K562 (cell line): ENCODE measurements around the gene SELENOO. TPM values are rescaled to one million over a fixed set of nuclear protein-coding genes. Genes with fewer than 3 reads are reported as not detected.

ENCODE experiments used
- ATAC-seq: fragments of 200-7000 bp; cut with Tn5 transposase; 3 replicates; pipeline ENCODE4 v1.9.1; 2020; ENCODE audit warnings: moderate library complexity
- BruUV-seq: library from RNA; stranded (reverse); fragments of 400-500 nt; replicated peaks from 2 replicates; lab custom pipeline; 2021; lab: Mats Ljungman, UMichigan
- CTCF ChIA-PET: fragments of 300-600 bp; formaldehyde crosslinking; extraction: SDS; loops from one replicate; lab custom pipeline; 2021; ENCODE audit warnings: low intra/inter-chr PET ratio; lab: Yijun Ruan, JAX
- POLR2A ChIA-PET: fragments of 300-600, 350-650 bp; sonication (Branson Sonifier 250); formaldehyde crosslinking; extraction: SDS; loops from one replicate; lab custom pipeline; 2021; ENCODE audit warnings: antibody characterized with exemption, inconsistent platforms; lab: Yijun Ruan, JAX
- DNase-seq, 4 experiments: peaks; one replicate each; pipeline versions ENCODE4 v3.0.0 to v3.0.0-alpha.2; 2011 to 2018; ENCODE audit warnings: low spot score in 3 of 4, mixed read lengths in 3 of 4; ENCODE audit errors: extremely low read depth in 1 of 4
- FAIRE-seq: peaks from 2 replicates; lab custom pipeline; 2011; peaks lifted over from hg19 to GRCh38; lab: Jason Lieb, UNC
- H2AFZ ChIP-seq: 2 replicates; pipeline ENCODE4 v1.6.0; 2011; ENCODE audit warnings: low read depth, low read length, control low read depth, inconsistent platforms
- H3K27ac ChIP-seq: fragments of 200-600 bp; 3 replicates; pipeline ENCODE4 v1.8.0; 2011; ENCODE audit warnings: low read depth, mild to moderate bottlenecking, control low read depth, inconsistent platforms, low read length, moderate library complexity, mixed read lengths; ENCODE audit errors: extremely low read depth
- H3K27me3 ChIP-seq, 2 experiments: fragments of 300-600 bp in 1 of 2; 2 replicates in 1 of 2; 3 replicates in 1 of 2; pipeline versions ENCODE4 v1.6.0 to v1.8.0; 2011; ENCODE audit warnings: inconsistent platforms in 2 of 2, low read length in 2 of 2, mild to moderate bottlenecking in 1 of 2, mixed read lengths in 1 of 2, moderate library complexity in 1 of 2; ENCODE audit not compliant: control insufficient read depth in 2 of 2, insufficient read depth in 2 of 2
- H3K36me3 ChIP-seq: fragments of 300-600 bp; 3 replicates; pipeline ENCODE4 v1.8.0; 2011; ENCODE audit warnings: mild to moderate bottlenecking, low read length, inconsistent platforms; ENCODE audit not compliant: control insufficient read depth, insufficient read depth
- H3K4me1 ChIP-seq, 2 experiments: fragments of 200-600 bp in 1 of 2; replicated peaks in 1 of 2; 2 replicates in 1 of 2; 3 replicates in 1 of 2; pipeline versions ENCODE4 v1.5.1 to v1.8.0; 2011; ENCODE audit warnings: inconsistent platforms in 2 of 2, low read length in 2 of 2, mild to moderate bottlenecking in 1 of 2, mixed read lengths in 1 of 2, moderate library complexity in 1 of 2; ENCODE audit not compliant: control insufficient read depth in 2 of 2, insufficient read depth in 2 of 2
- H3K4me2 ChIP-seq: 2 replicates; pipeline ENCODE4 v1.6.1; 2011; ENCODE audit warnings: low read length, control low read depth, inconsistent platforms, mixed read lengths; ENCODE audit not compliant: insufficient read depth
- H3K4me3 ChIP-seq: fragments of 200-600 bp; sonication (generic), shearing (Covaris generic); 2 replicates; pipeline ENCODE4 v1.5.1; 2016; ENCODE audit warnings: control low read depth, inconsistent platforms
- H3K79me2 ChIP-seq: fragments of 200-600 bp; 3 replicates; pipeline ENCODE4 v1.8.0; 2011; ENCODE audit warnings: low read length, inconsistent platforms; ENCODE audit not compliant: control insufficient read depth, insufficient read depth
- H3K9ac ChIP-seq, 2 experiments: 2 replicates each; pipeline versions ENCODE4 v1.6.0 to v1.6.1; 2011; ENCODE audit warnings: low read depth in 2 of 2, low read length in 2 of 2, control low read depth in 1 of 2, inconsistent platforms in 1 of 2, mild to moderate bottlenecking in 1 of 2, mixed read lengths in 1 of 2; ENCODE audit not compliant: insufficient read depth in 1 of 2
- H3K9me1 ChIP-seq: one replicate; pipeline ENCODE4 v1.6.0; 2011; ENCODE audit warnings: inconsistent platforms, mild to moderate bottlenecking, low read length, moderate library complexity; ENCODE audit not compliant: control insufficient read depth, insufficient read depth
- H3K9me3 ChIP-seq: replicated peaks from 2 replicates; pipeline ENCODE4 v1.5.1; 2011; ENCODE audit warnings: low read depth, low read length, inconsistent platforms; ENCODE audit not compliant: control insufficient read depth, insufficient read depth
- H4K20me1 ChIP-seq: replicated peaks from 2 replicates; pipeline ENCODE4 v1.6.1; 2011; ENCODE audit warnings: low read length, inconsistent platforms, mixed read lengths; ENCODE audit not compliant: control insufficient read depth, insufficient read depth
- JUNB ChIP-seq: fragments of 450-650 bp; formaldehyde crosslinking; conservative IDR thresholded peaks from 2 replicates; pipeline ENCODE4 v1.4.0; 2020; ENCODE audit warnings: mild to moderate bottlenecking
- ZNF766 ChIP-seq: fragments of 200-800 bp; sonication (Bioruptor generic); conservative IDR thresholded peaks from 2 replicates; pipeline ENCODE4 v1.6.1; 2016; ENCODE audit warnings: missing genetic modification characterization, missing compliant biosample characterization
- WGBS: fragments of 100-300 bp; shearing (Covaris generic); methylation state at CpG from one replicate; pipeline ENCODE4 v1.1.6; 2016; ENCODE audit warnings: low coverage, mixed read lengths; ENCODE audit not compliant: insufficient coverage; ENCODE audit errors: missing lambda C conversion rate; 5-methylcytosine and 5-hydroxymethylcytosine counted together
- in situ Hi-C: fragments of 300-500 bp; cut with MboI; formaldehyde crosslinking; loops from 4 replicates; pipeline ENCODE4 v1.15.0; 2018; ENCODE audit warnings: inconsistent platforms, mixed read lengths
- intact Hi-C: fragments of 100-400 bp; cut with micrococcal nuclease; formaldehyde crosslinking; loops from 2 replicates; pipeline ENCODE4 v1.14.2; 2022
- polyA plus RNA-seq, 8 experiments: library from polyadenylated mRNA; depleted of rRNA in 4 of 8; stranded (reverse) in 5 of 8; unstranded in 3 of 8; fragments of >200 nt; fragmentation: Nextera tagmentation in 2 of 8; fragmentation: Illumina TruSeq in 1 of 8; extraction: Ambion mirVana in 2 of 8; extraction: Trizol in 1 of 8; gene quantifications; 2 replicates each; pipeline versions ENCODE4 v1.2.1 to v1.2.3, GENCODE V29; 2011 to 2014; ENCODE audit warnings: inconsistent platforms in 1 of 8, missing spikeins in 1 of 8
- total RNA-seq, 7 experiments: library from RNA; depleted of rRNA in 6 of 7; stranded (reverse); fragments of >200 nt in 6 of 7; fragmentation: Illumina TruSeq in 2 of 7; extraction: Trizol in 2 of 7; gene quantifications; 2 replicates each; pipeline versions ENCODE4 v1.2.1 to v1.2.3, GENCODE V29; 2011 to 2021; ENCODE audit warnings: low replicate concordance in 1 of 7
- TF ChIP-seq, protein P1 (sequence below): sonication (generic); formaldehyde crosslinking; IDR thresholded peaks from 2 replicates; pipeline ENCODE4 v1.9.0; 2022; ENCODE audit warnings: mild to moderate bottlenecking, missing genetic modification reagents
- TF ChIP-seq, protein P2 (sequence below): fragments of 450-650 bp; formaldehyde crosslinking; conservative IDR thresholded peaks from 2 replicates; pipeline ENCODE4 v1.4.0; 2022; ENCODE audit warnings: mild to moderate bottlenecking, missing genetic modification characterization
- TF ChIP-seq, protein P3 (sequence below): sonication (generic); formaldehyde crosslinking; IDR thresholded peaks from 2 replicates; pipeline ENCODE4 v1.8.0; 2022; ENCODE audit warnings: missing genetic modification reagents, mild to moderate bottlenecking, borderline replicate concordance
- TF ChIP-seq, protein P4 (sequence below): IDR thresholded peaks from 2 replicates; pipeline ENCODE4 v1.6.1; 2016; ENCODE audit warnings: missing genetic modification characterization, missing compliant biosample characterization
- TF ChIP-seq, protein P5 (sequence below): fragments of 450-650 bp; IDR thresholded peaks from 2 replicates; pipeline ENCODE4 v1.6.1; 2016; ENCODE audit warnings: low read depth, mild to moderate bottlenecking, moderate library complexity

The SELENOO gene
- total and polyA plus RNA-seq, 9 of the 15 experiments (the other 6 are each of a cell fraction or from before 2014, with no cell fraction given): 0.37 to 24.9 (median 8.3) TPM

DNA sequence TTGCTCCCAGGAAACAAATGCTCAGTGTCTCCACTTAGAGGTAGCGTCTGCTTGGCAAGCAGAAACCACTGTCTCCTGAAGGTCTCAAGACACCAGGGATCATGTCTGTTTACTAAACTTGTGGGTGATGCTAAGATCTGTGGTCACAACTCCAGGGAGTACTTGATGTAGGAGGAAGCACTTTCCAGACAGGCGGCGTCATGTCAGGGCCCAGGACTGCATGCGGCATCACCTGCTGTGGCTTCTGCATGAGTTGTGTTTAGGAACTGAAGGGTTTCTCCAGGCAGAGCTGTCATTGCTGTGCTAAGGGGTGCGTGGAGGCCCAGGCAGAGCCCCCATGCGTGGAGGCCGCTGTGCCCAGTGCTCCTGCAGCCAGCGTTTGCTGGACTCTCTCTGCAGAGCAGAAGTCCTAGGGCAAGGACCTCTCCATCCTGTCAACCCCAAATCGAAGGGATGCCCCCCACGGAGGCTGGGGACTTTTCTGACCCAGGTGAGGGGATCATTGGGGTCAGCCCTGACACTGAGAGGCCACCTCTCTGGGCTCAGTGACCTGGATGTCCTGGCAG is 38.3 kb upstream of the SELENOO start:
- FAIRE-seq (no peak), DNase-seq (no peak)
- Histone ChIP-seq H3K9me1 (no peaks in the 10 kb centered on the region), H3K4me2 (no peak overlapping the region), H3K4me1 (peaks cover 0 to 13% of the 10 kb centered on the region in 2 experiments; a peak in 2 of 5 replicates), H3K4me3 (no peak overlapping the region)
- ChIA-PET CTCF (no interaction called here), POLR2A (no interaction called here)
- intact Hi-C loops: no loop called here
- TF ChIP-seq, protein P1, sequence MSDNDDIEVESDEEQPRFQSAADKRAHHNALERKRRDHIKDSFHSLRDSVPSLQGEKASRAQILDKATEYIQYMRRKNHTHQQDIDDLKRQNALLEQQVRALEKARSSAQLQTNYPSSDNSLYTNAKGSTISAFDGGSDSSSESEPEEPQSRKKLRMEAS (CRISPR knock-in tag): peak; percentile 46; the same call in 1 of the 2 replicates
- TF ChIP-seq, protein P2, sequence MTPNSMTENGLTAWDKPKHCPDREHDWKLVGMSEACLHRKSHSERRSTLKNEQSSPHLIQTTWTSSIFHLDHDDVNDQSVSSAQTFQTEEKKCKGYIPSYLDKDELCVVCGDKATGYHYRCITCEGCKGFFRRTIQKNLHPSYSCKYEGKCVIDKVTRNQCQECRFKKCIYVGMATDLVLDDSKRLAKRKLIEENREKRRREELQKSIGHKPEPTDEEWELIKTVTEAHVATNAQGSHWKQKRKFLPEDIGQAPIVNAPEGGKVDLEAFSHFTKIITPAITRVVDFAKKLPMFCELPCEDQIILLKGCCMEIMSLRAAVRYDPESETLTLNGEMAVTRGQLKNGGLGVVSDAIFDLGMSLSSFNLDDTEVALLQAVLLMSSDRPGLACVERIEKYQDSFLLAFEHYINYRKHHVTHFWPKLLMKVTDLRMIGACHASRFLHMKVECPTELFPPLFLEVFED (CRISPR knock-in tag): no peak
- TF ChIP-seq JUNB (no peak), ZNF766 (CRISPR knock-in tag) (no peak)
- TF ChIP-seq, protein P3, sequence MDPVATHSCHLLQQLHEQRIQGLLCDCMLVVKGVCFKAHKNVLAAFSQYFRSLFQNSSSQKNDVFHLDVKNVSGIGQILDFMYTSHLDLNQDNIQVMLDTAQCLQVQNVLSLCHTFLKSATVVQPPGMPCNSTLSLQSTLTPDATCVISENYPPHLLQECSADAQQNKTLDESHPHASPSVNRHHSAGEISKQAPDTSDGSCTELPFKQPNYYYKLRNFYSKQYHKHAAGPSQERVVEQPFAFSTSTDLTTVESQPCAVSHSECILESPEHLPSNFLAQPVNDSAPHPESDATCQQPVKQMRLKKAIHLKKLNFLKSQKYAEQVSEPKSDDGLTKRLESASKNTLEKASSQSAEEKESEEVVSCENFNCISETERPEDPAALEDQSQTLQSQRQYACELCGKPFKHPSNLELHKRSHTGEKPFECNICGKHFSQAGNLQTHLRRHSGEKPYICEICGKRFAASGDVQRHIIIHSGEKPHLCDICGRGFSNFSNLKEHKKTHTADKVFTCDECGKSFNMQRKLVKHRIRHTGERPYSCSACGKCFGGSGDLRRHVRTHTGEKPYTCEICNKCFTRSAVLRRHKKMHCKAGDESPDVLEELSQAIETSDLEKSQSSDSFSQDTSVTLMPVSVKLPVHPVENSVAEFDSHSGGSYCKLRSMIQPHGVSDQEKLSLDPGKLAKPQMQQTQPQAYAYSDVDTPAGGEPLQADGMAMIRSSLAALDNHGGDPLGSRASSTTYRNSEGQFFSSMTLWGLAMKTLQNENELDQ (CRISPR knock-in tag): no peak
- TF ChIP-seq, protein P4, sequence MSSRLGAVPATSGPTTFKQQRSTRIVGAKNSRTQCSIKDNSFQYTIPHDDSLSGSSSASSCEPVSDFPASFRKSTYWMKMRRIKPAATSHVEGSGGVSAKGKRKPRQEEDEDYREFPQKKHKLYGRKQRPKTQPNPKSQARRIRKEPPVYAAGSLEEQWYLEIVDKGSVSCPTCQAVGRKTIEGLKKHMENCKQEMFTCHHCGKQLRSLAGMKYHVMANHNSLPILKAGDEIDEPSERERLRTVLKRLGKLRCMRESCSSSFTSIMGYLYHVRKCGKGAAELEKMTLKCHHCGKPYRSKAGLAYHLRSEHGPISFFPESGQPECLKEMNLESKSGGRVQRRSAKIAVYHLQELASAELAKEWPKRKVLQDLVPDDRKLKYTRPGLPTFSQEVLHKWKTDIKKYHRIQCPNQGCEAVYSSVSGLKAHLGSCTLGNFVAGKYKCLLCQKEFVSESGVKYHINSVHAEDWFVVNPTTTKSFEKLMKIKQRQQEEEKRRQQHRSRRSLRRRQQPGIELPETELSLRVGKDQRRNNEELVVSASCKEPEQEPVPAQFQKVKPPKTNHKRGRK: no peak
- TF ChIP-seq, protein P5, sequence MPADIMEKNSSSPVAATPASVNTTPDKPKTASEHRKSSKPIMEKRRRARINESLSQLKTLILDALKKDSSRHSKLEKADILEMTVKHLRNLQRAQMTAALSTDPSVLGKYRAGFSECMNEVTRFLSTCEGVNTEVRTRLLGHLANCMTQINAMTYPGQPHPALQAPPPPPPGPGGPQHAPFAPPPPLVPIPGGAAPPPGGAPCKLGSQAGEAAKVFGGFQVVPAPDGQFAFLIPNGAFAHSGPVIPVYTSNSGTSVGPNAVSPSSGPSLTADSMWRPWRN: peak; percentile 72
- TF ChIP-seq, all 486 proteins: peak for 2
- Histone ChIP-seq H2AFZ (no peak overlapping the region), H3K9me3 (no peaks in the 10 kb centered on the region), H4K20me1 (no peaks in the 10 kb centered on the region), H3K27me3 (peaks cover 6 to 15% of the 10 kb centered on the region in 2 experiments; a peak in 4 of 5 replicates), H3K36me3 (no peaks in the 10 kb centered on the region), H3K9ac (no peak overlapping the region), H3K27ac (no peak overlapping the region), H3K79me2 (no peaks in the 10 kb centered on the region)
- no TSS peak for BruUV-seq
- 21% methylated on average over 10 of the region's 10 CpGs for WGBS
- no peak for ATAC-seq
- in situ Hi-C loops: no loop called here
